Gastroesophageal sphincter (tissue), 3 donors: ENCODE results near the gene RIMBP3C.
"Not testable (repeated sequence)": the region's sequence is repeated elsewhere in the genome, so short reads cannot be mapped to it uniquely, and the experiment has no call there.

Source experiments
- POLR2A ChIP-seq, 2 donors: fragments of 450-650 bp; IDR thresholded peaks; one replicate each; pipeline ENCODE4 v1.6.1; 2017; ENCODE audit warnings: antibody characterized with exemption in 2 of 2, mild to moderate bottlenecking in 2 of 2, moderate library complexity in 1 of 2
- POLR2AphosphoS5 ChIP-seq: sonication (generic); formaldehyde crosslinking; IDR thresholded peaks from one replicate; pipeline ENCODE4 v1.6.1; 2017; ENCODE audit warnings: antibody characterized with exemption
- TF ChIP-seq, protein P1 (sequence below), 4 experiments: fragments of 200-600 bp in 2 of 4; fragments of 450-650 bp in 2 of 4; sonication (generic) in 1 of 4; IDR thresholded peaks; one replicate each; pipeline ENCODE4 v1.5.1; 2017 to 2019; ENCODE audit warnings: antibody characterized with exemption in 4 of 4, mild to moderate bottlenecking in 2 of 4, moderate library complexity in 2 of 4

DNA sequence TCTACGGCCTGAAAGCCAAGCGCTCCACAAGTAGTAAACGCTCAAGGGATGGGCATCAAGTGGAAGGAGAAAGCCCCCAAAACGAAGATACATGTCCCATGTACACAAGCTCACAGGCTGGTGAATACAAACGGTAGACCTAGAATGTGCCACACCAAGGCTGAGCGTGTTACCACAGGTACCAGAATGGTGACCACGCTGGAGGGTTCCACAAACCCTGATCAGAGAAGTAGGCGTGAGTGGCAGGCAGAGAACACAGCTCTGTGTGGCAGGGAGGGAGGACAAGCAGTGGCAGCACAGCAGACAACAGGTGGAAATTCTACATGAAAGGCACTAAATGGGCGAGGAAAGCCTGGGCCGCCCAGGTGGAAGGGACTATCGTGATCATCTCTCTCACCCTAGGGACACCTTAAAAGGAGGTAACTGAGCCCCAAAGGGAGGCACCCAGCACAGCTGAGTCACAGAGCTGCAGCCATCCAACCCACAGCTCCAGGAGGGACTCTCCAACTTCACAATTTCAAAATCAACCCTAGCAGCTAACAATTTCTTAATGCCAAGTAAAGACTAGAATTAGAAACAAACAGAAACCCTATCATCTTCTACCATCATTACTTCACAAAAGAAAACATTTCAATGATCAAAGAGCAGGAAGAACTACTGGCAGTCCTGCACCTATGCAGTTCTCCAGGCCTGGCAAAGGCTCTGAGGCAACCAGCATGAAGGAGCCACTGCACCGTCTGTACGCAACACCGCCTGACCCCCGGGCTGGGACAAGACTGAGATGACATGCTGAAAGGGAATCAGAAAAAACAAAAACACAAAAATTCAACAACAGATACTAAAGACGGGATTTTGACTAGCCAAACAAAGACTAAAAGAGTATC lies 51.4 kb downstream of the RIMBP3C start:
- TF ChIP-seq POLR2A (IDR thresholded peaks at IDR 0.05); POLR2AphosphoS5: not testable (repeated sequence)
- TF ChIP-seq, protein P1, sequence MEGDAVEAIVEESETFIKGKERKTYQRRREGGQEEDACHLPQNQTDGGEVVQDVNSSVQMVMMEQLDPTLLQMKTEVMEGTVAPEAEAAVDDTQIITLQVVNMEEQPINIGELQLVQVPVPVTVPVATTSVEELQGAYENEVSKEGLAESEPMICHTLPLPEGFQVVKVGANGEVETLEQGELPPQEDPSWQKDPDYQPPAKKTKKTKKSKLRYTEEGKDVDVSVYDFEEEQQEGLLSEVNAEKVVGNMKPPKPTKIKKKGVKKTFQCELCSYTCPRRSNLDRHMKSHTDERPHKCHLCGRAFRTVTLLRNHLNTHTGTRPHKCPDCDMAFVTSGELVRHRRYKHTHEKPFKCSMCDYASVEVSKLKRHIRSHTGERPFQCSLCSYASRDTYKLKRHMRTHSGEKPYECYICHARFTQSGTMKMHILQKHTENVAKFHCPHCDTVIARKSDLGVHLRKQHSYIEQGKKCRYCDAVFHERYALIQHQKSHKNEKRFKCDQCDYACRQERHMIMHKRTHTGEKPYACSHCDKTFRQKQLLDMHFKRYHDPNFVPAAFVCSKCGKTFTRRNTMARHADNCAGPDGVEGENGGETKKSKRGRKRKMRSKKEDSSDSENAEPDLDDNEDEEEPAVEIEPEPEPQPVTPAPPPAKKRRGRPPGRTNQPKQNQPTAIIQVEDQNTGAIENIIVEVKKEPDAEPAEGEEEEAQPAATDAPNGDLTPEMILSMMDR (IDR thresholded peaks at IDR 0.05), result not testable (repeated sequence)
